HG03066 (cell line): ENCODE results near the gene MYL3.

Source experiments
- ATAC-seq: cut with Tn5 transposase; IDR thresholded peaks from one replicate; pipeline ENCODE4 v1.9.1; 2021; ENCODE audit warnings: low read depth; ENCODE audit not compliant: unreplicated experiment

Gene MYL3

DNA sequence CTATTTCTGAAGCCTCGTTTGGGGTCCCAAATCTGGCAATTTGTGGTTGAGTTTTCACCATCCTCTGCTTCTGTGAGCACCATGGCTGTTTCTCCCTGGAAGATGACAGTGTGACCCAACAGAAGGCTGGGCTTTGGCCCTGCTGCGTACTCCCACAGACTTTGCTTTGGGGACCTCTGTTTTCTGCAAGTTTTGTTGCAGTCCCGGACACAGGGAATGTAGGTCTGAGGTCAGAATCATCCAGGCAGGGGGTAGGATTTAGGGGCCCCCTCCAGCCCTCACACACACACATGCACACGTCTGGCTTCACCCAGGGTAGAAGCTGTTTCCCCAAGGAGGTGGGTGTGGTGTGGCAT, 20.6 kb upstream of the MYL3 start:
- no peak for ATAC-seq

DNA sequence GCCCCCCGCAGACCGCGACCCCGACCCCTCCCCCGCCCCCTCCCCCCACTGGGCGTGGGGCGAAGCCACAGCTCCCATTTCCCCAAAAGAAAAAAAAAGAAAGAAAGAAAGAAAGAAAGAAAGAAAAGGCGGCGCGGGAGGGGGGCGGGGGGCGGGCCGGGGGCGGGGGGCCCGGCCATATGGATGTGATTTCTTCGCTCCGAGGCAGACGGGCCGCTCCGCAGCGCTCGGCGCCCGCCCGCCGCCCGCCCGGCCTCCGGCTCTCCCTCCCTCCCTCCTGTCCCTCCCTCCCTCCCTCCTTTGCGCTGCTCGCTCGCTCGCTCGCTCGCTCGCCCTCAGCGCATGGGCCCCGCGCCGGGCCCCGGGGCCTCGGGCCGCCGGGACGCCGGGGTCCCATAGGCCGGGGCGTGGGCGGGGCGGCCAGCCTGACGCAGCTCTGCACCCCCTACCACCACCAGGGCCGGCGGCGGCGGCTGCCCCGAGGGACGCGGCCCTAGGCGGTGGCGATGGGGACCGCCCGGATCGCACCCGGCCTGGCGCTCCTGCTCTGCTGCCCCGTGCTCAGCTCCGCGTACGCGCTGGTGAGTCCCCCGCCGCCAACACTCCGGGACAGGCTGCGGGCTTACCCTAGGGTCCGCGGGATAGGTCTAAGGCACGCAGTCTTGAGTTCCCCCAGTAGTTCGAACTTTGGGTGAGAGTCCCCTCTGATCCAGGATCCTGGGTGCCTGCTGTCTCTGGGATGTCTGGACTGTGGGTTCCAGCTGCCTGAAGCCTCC, 20.0 kb upstream of the MYL3 start:
- no peak for ATAC-seq

DNA sequence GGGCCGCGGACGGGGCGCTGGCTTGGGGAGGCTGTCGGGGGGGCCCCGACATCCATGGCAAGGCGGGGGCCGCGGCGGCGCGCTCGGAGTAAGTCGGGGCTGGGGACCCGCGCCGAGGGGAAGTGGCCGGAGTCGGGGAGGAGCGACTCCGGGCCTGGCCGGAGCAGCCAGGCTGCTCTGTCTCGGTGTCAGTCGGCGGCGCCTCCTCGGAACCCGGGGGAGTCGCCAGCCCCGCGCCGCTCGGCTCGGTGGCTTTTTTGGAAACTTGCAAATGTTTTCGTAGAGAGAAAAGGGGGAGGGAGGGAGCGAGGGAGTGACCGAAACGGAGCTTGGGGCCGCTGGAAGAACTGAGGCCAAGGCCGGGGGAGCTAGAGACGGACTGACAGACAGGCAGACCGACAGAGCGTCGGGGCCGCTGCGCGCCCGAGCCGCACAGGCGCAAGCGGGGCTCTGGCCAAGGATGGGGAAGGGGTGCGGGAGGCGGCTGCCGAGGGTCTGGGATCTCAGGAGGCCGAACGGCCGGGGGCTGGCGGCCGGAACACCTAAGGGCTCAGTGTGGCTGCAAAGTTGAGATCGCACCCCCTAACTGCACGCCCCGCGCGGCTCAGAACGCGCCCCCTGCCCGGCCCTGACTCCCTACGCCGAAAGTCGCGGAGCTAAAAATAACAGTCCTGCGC, 19.3 kb upstream of the MYL3 start:
- ATAC-seq = no peak

DNA sequence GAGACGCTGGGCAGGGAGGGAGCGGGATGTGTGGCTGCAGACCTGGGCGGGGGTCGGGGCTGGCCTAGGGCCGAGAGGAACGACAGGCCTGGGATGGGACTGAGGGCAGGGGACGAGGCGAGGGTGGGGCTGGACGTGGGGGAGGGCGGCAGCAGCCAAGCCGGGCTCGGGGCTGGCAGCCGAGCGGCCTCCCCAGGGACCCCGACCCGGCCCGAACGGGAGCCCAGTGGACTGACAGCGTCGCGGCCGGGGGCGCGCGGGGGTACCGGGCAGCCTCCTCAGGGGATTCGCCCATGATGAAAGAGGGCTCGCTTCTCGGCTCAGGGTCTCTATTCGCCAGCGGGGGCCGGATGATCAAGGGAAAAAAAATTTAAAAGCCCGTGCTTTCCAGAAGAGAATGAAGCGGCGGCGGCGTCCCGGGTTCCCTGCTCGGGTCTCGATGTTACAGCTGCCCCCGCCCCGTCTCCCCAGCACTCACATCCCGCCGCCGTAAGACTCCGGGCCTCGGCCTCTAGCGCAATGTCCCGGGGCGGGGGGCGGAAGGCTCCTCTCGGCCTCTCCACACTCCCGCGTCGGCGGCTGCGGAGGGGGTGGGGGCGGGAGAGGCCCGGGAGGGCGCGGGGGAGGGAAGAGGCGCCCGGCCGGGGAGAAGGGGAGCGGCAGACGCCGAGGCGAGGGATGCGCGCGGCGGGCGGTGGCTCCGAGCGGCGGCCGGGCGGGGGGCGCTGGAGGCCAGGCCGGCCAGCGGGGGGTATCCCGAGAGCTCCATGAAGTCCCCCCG, 18.5 kb upstream of the MYL3 start:
- ATAC-seq = no peak

DNA sequence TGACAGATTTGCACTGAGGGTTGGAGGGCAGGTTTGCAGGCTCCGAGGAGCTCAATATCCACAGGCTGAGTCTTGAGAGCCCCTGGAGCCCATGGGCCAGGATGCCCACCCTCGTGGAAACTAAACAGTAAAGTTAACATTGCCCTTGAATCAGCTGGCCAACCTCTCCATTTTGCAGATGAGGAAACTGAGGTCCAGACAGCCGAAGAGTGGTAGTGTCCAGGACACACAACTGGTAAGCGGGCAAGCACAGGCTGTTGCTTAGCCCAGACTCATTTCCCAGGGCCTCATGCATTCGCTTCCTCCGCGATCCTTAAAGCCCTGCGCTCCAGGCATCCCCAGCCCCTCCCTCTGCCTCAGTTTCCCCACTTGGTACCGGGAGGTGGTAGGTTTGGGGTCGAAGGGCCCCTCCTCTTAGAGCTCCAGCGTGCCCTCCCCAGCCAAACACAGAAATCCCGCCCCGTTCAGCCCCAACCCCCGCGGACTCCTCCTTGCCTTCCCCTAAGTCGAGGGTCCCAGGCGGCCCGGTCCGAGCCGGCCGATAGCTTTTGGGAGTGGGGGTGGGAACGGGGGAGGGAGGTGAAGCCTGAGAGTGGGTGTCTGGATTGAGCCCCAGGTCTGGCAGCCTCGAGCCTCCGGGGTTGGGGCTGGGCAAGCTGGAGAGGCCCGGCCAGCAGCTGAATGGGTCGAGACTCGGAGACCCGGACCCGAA, 17.8 kb upstream of the MYL3 start:
- ATAC-seq = no peak

DNA sequence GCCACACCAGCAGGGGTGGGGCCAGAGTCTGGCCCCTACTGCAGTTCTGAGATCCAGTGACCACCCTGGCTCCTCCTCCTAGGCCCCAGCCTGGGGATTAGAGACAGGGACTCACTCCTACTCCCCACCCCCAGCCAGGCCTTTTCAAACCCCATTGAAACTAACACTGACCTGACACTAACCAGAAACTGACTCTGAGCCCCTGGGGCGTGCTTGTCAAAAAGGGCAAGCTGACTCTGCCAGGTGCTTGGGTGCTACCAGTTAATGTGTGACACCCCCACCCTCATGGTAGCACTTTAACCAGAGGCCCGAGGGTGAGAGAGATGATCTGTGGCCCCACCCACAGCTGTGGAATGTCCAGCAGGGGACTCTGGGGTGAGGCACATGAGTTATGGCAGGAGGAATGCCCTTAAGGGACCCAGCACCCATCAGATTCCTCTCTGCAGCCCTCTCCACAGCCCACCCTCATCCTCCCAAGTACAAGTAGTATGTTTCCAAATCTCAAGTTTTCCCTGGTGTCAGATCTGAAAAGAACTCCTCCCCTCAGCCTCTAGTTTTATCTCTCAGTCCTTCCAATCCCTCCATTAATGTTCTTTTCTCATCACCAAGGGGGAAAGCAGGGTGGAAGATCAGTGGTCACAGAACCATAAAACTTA, 15.7 kb upstream of the MYL3 start:
- ATAC-seq = no peak

DNA sequence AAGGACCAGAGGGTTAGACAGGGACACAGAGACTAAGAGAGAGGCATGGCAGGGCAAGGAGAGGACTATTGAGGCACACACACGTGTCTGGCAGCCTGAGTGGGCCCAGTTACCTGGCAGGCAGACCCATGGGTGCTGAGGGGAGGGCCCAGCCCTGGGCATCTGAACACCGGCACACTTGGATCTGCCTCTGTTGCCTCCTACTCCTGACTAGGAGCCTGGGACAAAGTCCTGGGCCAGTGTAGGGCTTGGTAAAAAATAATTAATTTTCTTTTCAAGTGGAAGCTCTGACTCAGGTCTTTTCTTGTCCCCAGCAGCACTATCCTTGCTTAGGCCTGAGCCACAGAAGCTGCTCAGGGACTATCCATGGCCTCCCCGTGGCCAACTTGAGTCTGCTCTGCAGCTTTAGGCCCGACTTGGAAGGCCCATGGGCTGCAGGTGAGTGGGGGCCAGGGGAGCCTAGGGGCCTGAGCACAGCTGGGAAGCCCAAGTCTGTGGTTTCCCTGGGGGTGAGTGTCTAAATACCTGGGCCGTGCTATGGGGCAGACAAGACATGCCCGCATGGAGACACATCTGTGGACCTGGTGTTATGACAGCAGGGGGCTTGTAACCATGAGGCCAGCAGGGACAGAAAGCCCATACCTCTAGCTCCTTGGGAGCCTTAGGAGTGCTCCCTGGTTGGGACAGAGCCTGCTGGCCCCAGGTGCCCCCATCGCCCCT, 14.3 kb upstream of the MYL3 start, which contains the start of gene PTH1R:
Gene PTH1R, plus strand, starts transcription at position 316 of the 720 bp plus-strand sequence. CDS start 5,839 bp downstream, outside the sequence.
- no peak for ATAC-seq

DNA sequence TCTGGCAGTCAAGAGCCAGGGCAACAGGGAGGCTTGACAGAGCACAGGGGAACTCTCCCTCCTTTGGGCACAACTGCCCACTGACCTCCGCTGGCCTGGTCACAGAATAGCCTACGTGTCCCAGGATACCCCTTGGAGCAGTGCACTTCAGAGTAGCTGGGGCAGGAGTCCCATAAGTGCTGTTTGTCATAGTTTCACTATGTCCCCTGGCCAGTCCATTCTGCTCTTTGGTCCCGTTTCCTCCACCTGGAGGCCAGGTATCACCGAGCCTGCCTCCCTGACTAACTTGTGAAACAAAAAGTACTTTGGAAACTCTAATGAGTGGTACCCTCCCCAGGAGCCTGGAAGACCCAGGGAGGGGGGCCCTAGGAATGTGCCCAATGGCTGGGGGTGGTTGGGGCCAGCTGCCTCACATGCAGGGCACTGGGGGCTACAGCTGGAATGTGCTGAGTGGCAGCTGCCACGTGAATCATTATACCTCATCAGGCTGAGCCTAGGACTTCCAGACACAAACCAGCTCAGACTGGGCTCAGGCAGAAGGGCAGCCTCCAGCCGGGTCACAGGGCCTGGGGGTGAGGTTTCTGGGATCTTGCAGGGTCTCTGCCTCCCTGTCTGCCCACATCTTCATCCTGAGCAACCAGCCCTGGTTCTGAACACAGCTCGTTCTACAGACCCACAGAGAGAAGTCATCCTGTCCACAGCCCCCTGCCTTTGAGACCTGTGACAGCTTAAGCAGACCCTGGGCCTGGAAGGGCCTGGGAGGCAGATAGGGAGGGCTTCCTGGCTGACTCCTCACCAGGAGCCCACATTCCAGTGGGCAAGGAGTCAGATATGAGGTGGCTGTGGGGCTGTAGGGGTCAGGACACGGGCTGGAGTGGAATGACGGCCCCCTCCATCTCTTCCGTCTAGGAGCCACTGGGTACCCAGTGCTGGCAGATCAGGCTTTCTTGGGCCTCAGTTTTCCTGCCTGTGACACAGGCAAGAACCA, 13.4 kb upstream of the MYL3 start:
- no peak for ATAC-seq

DNA sequence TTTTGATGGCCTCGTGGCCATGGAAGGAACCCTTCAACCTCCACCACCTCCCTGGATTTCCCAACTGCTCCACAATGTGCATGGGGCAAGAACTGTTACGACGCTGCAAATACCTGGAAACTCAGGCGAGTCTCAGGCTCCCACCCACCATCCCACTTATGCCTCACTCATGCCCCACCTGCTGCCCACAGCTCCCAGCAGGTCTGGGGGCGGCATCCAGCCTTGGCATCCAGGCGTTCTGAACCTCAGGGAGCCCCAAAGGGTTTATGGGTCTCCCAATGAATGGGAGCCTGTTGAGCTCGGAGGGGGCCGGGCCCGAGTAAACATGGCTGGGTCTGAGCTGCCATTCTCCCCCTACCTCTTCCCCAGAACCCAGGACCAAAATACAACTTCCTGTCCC, 12.3 kb upstream of the MYL3 start:
- ATAC-seq = no peak

DNA sequence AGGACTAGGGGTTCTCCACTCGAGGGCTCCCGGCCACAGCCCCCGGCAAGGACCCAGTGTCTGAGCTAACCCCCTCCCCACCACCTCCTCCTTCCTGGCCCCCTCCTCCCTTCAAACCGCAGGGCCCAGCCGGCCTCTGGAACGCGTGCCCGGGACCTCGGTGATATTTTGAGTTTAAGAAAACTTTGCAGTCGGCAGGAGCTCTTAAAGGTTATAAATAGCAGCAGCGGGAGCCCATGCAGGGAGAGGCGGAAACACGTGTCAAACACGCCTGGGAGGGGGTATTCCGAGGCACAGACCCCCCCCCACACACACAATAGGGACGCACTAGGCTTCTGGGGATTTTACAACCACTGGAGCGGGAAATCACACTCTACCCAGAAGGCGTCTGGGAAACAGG, 11.2 kb upstream of the MYL3 start:
- ATAC-seq = no peak

DNA sequence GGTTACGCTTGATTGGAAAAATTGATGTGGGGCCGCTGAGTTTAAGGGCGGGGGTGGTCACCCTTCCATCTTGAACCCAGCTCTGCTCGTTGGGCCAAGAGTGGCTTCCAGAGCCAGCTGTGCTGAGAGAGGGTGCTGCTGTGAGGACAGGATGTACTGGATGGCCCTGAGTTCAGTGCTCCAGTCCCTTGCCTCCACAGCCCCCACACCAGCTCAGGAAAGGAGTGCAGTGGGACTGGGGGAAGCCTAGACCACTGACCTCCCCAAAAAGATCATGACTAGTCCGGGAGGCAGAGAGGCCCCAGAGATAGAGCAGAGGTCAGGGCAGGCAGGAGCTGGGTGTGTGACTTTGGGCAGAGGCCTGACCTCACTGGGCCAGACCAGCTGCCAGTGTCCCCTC, 10.3 kb upstream of the MYL3 start:
- no peak for ATAC-seq

DNA sequence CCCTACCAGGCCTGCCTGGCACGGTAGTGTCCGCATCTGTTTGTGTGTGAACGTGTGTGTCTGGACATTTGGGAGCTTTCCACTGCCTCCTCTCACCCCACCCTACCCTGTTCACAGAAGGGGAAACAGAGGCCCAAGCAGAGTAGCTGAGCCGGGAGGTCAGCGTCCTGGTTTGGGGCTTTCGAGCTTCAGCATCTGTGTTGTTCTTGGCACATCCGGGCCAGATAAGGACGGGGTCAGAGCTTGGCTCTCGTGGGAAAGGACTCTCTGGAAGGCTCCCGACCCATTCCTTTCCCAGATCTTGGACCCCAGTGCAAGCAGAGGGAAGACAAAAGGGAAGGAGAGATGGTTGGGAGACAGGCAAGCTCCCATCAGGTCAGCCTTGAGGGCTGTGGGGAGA, 8.0 kb upstream of the MYL3 start:
- ATAC-seq = no peak

DNA sequence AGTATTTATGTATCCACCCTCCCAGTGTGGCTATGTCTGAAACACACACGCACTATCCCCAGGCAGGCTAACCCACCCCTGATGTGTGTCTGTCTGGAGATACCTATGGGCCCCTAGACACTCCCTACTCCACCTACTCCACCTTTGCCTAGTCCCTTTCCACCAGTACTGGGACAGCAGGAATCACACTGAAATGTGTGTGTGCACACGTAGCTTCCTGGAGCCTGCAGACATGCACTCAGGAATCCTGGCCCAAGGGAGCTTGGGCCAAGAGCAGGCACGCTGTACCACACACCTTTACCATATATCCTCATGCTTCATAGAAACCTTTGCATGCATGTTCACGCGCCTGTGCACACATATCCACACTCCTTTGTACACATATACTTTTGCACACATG, 7.4 kb upstream of the MYL3 start:
- ATAC-seq = no peak

DNA sequence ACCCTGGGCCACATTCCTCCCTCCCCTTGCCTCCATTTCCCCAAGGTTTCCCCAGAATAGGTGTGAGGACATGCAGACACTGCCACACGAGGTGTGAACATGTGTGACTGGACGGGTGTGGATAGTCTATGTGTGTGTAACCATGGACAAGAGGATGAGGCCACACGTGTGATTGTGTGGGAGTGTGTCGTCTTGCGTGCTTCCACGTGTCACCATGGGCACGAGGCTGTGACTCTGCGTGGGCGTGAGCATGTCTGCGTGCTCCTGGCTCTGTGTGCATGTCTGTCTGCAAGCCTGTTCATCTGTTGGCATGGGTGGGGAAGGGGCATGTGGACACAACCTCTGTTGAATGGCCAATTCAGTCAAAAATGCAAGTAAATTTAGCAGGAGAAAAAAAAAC, 6.2 kb upstream of the MYL3 start:
- no peak for ATAC-seq

DNA sequence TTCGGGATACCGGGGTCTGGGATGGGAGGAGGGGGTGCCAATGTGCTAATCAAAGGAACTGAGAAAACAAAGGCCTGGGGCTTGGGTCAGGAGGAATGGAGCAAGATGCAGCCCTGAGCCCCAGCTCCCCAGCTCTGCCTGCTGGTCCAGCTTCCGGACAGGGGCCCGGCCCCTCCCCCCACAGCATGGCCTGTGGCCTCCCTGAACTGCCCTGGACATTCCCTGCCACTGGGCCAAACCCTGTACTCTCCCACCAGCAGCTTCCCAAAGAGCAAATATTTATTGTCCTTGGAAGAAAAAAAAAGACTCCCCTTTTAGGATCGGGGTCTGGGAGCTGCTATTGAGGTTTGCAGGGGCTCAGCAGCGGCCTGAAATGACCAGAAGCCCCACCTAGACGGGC, 5.7 kb upstream of the MYL3 start:
- ATAC-seq = no peak

DNA sequence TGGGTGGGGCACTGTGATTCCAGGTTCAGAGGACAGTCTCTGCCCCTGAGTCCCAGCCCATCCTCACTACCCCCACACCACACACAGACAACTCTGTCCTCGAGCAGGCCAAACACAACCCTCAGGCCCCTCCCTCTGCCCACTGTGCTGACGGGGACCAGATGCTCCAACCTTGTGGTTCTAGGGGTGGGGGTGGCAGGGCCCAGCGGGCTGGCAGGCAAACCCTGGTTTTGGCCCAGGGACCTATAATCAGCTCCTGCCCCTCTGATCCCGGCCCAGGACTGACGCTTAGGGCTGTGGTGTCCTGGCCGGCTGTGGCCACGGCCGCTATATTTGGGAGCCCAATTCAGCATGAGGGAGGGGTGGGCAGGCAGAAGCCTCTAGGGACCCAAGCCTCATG, 5.0 kb upstream of the MYL3 start:
- ATAC-seq = no peak

DNA sequence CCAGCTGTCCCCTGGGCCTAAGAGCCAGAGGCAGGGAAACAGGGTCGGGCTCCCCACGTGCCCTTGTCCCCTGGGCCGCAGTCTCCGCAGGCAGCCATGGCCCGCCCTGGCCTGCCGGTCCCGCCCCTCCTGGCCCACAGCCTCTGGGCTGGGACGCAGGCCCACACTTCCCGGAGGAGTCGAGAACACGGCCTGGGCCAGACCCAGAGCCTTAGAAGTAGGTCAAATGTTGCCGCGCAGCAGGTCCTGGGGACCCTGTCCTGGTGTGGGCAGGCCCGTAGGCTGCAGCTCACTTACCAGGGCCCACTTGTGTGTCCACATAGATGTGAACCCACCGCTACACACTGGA, 4.3 kb upstream of the MYL3 start:
- ATAC-seq = no peak

DNA sequence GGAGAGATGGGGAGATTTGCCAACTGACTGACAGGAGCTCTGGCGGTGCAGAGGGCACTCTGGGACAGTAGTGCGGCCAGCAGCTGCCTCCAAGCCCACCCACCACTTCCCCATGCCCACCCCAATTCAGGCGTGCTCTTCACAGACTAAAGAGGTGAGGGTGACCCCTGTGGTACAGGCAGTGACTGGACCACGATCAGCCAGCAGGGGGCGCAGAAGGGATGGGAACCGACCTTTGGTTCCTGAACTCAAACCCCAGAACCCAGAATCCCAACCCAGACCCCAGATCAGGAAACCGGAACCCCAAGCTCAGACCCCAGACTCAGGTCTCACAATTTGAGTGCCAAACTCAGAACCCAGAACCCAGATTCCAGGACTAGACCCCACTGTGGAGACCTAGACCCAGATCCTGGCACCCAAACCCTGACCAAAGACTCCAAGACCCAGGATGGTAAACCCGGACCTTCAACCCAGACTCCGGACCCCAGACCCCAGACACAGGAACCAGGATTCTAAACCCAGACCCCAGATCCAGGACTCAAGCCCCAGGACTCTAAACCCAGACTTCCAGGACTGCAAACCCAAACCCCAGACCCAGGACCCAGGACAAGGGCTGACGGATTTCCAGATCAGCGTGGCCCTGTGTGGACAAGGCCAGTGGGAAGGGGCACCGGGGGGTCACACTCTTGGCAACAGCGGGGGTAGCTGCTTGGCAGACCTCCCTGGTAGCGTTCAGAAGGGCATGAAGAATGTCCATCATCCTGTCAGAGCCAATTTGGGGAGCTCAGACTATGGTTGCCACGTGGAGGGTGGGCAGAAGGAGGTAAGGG, 3.7 kb upstream of the MYL3 start:
- no peak for ATAC-seq
